ENCODE data around the gene EI24. TPM values are rescaled to one million over a fixed set of nuclear protein-coding genes. Genes with fewer than 3 reads are reported as not detected.
A peak's percentile ranks its signal among the peaks of the same experiment; 100 is the strongest.

EI24 gene
- total RNA-seq, 1 experiment from 2014 or later = 176 TPM

DNA sequence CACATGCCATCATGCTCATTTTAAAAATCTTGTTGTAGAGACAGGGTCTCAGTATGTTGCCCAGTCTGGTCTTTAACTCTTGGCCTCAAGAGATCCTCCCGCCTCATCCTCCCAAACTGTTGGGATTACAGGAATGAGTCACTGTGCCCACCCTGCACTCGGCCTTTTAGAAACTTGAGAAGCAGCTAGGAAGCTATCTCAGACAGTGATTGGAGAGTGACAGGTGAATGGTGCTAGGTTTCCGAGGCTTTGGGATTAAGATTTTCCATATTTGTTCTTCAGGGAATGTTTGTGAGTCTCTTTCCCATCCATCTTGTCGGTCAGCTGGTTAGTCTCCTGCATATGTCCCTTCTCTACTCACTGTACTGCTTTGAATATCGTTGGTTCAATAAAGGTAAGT lies 10.5 kb downstream of the EI24 start:
- no peak for DNase-seq (ENCODE audit: low spot score)

DNA sequence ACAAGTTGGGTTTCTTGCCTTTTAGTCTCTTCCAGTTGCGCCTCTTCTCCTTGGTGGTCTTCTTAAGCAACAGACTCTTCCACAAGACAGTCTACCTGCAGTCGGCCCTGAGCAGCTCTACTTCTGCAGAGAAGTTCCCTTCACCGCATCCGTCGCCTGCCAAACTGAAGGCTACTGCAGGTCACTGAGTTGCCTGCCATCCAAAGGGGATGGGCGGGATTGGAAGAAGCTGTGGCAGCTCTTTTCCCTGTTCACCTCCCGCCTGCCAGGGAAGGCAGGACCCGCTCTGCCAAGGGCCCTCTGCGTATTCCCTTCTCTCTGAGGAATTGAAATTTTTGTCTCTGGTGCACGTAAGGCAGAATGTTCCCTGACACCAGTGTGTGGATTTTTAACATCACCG lies 14.2 kb downstream of the EI24 start:
- no peak for DNase-seq (ENCODE audit: low spot score)

DNA sequence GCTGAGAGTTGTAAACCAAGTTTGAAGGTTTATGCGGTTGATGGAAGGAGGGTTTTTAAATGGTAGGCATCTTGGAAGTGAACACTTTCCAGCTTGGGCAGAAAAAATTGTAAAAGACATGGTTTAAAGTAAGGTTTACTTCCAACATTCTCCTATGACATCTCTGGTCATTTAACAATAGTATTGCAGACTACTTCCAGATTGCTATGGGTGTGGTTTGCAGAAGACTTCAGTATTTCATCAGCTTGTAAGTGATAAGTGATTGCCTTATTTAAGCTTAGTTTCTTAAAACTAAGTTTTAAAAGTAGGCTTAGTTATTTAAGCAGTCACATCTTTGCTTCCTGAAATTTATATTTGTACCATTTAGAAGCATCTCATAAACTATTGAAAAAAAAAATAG lies 16.2 kb downstream of the EI24 start:
- DNase-seq (ENCODE audit: low spot score) = no peak

DNA sequence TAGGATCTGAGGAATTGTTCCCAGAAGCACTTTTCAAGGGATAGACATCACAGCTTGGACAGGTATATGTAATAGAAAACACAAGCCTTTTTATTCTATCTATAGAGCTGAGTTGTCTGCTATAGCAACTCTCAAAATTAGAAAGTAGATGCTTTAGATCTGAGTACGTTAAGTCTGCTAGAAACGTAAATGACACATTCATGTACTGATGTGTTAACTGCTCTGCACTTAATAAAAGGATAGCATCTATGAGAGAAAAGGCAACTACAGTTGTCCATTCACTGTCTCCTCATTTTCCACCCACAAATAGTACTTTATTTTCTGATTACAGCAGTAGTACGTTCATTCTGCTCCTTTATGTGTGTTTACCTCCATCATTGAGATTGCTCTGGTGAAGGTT lies 17.3 kb downstream of the EI24 start:
- no peak for DNase-seq (ENCODE audit: low spot score)

DNA sequence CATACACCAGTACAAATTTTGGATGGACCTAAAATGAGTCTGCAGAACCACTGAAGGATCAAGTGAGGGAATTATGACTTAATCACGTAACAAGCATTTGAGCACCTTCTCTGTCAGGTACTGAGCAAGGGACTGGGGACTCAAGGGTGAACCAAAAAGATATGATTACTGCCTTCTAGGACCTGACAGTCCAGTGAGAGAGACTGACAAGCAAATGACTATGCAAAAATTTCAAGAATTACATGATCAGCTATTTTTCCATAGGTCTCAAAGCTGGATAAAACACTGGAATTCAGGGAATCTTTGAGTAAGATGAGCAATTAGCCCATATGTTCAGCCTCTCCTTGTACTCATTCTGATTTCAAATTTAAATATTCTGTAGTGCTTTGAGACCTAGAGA lies 18.2 kb downstream of the EI24 start:
- no peak for DNase-seq (ENCODE audit: low spot score)

DNA sequence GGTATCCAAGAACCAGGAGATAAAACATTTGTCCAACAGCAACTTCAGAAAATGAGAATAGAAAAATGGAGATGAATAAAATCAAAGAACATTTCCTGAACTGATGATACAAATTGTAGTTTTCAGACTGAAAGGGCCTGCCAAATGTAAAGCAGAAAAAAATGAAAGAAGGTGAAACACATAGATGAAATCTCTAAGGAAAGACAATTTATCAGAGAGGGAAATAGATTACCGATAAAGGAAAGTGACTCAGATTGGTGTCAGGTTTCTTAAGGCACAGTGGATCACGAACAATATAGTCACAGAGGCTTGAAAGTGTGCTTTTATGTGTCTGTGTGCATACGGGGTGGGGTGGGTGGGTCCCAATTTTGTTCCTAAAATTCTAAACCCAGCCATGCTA lies 19.2 kb downstream of the EI24 start:
- no peak for DNase-seq (ENCODE audit: low spot score)

DNA sequence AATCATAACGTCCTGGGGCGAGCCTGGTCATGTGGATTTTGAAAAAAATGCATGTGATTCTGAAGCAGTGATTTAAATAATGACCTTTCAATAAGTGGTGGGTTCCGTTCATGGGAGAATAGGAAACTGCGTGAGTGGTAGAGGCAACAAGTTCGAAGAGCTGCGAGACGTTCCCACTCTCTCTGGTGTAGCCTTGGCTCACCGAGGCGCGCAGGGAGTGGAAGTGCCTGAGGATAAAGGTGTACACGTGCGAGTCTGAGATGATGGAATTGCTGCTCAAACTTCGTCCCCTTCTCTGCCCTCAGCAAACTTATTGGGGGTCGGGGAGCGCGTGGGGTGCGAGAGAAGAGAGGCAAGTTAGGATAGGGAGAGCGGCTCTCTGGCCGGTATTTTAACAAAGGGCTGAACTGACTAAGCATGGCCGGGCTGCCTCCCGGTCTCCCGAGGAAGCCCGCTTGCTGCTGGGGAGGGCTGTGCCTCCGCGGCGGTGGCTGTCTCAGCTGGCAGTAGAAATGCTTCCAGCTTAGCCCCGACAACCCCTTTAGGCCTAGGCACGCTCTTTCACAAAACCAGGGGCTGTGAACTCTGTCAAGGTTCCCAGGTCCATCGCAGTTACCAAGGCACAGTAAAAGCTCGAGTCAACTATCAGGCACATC lies 22.5 kb downstream of the EI24 start:
- DNase-seq (ENCODE audit: low spot score) = peak; percentile 11

DNA sequence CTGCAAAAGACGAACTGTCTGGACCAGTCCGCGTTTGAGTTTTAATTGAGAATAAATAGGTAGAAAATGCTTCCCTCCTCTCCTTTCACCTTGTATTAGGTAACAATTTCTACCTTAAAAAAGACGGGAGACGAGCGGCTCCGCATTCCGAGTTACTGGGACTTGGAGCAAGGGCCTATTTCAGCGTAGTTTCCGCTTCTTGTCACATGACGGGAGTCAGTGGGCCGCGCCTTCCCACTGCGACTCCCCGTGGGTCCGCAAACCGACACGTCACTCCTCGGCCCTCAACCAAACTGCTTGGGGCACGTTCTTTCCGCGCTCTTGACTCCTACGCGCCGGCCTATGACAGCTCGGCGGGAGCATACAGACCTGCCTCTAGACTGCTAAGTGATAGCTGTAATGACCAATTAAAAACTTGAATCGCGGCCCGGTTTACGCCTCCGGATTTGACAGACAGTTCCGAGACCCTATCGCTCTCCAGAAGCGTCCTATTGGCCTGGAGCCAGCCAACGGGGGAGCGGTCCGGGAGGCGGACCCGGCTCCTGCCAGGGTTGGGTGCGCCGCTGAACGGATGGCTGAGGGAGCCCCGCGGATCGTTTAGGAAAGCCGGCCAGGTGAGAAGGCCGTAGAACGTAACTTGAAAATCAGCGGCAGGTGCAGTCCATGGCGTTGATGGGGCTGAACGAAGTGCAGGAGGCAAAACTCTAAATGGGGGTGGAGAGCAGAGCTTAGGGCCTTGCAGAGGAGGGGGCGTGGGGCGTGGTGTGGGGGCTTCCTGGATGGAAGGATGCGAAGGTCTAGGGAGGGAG lies 23.2 kb downstream of the EI24 start, which contains the start of gene STT3A:
STT3A (plus strand) TSS at position 548 of the 809 bp plus-strand sequence. CDS start 3,064 bp downstream, outside the sequence.
- DNase-seq (ENCODE audit: low spot score) = peak; percentile 99

DNA sequence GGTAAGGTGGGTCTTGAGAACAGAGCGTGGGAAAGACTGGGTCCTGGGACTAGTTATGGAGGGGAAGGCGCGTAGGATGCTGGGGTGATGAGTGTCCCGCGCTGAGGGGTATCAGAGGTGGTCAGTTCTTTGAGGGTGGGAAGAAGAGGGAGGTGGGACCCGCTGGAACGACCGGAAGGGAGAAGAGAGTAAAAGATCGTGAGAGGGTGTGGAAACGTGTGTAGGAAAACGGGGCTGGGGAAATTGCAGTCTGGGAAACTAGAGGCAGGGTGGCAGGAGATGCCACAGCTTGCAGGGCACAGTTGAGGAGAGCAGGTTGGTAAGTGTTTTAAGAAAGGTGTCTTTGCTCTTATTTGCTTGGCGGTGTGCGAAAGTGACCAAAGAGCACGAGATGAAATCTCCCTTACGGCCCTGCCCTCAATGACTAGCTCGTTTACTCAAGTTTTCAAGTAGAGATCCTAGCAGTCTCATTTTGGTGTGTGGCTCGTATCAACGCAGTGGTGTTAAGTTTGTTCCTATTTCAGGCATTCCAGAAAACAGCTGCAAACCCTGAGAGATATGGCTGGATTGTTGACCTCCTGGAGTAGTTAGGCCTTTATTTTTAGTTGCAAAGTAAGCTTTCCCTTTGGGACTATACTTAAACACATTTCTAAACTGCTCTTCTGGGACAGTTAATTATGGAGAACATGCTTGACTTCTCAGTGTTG lies 24.0 kb downstream of the EI24 start:
- peak; percentile 26 for DNase-seq (ENCODE audit: low spot score)

DNA sequence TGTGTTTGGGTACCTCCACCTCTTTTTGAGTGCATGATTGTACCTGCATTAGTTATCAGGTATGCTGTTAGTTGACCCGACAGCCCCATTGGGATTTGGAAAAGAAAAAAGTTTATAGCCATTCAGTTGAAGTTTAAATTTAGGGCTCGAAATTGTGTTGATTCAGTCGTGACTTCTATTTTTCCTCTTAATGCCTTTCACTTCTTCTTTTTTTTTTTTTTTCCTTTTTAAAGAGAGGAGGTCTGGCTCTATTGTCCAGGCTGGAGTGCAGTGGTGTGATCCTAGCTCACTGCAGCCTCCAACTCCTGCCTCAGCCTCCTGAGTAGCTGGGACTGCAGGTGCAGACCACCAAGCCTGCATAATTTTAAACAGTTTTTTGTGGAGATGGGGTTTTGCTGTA lies 25.7 kb downstream of the EI24 start:
- no peak for DNase-seq (ENCODE audit: low spot score)

DNA sequence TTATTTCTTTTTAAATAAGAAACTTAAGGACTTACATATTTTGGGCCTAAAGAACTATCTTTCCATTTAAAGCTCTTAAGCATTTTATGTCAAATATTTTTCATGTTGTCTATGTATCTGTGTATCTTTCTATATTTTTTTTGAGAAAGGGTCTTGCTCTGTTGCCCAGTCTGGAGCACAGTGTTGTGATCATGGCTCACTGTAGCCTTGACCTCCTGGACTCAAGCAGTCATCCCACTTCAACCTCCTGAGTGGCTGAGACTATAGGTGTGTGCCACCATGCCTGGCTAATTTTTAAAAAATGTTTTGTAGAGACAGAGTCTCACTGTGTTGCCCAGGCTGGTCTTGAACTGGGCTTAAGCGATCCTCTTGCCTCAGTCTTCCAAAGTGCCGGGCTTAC lies 31.4 kb downstream of the EI24 start:
- no peak for DNase-seq (ENCODE audit: low spot score)

DNA sequence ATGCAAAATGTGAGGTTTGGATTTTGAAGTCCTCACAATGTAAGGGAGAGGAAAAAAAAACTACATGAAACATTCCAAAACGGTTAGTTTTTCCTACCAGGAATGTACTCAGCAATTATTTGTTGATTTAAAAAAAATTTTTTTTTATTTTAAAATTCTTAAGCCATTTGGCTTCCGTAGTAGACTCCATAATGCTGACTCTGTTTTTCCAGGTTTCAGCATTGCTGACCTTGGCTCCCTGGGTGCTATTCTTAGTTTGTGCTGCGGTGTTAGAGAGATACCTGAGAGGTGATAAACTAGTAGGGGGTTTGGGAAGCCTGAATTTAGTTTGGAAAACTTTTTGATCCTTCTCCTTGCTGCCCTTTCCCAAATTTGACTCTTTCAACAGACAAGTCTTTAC lies 33.9 kb downstream of the EI24 start:
- DNase-seq (ENCODE audit: low spot score) = no peak

DNA sequence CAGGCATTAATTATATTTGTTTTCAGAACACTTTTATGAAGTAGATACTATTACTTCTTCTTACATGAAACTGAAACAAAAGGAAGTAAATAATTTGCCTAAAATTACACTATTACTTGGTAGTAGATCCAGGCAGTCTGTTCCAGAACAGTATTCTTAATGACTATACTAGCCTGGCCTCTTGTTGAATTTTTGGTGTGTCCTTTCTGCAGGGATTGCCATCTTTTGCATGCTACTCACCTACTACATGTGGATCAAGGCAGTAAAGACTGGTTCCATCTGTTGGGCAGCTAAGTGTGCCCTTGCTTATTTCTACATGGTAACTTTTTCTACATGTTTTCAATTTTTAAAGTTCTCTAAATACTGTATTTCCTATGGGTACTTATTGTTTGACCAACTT lies 36.1 kb downstream of the EI24 start:
- DNase-seq (ENCODE audit: low spot score) = no peak

DNA sequence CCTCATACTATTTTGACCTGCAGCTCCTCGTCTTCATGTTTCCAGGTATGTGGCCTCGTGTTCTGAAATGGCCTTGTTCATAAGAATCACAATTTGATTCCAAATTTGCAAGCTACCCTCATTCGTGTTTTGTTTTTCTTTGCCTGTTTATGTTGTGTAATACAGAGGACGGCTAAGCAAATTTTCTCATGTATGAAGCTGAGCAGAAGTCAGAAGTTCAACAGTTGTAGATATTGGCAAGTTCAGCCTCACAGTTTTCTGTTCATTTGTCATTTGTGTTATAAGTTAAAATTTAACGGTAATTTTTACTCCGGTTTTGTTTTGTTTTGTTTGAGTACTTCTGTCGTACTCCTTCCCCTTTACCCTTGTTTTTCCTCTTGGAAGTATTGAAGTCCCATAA lies 40.3 kb downstream of the EI24 start:
- no peak for DNase-seq (ENCODE audit: low spot score)

DNA sequence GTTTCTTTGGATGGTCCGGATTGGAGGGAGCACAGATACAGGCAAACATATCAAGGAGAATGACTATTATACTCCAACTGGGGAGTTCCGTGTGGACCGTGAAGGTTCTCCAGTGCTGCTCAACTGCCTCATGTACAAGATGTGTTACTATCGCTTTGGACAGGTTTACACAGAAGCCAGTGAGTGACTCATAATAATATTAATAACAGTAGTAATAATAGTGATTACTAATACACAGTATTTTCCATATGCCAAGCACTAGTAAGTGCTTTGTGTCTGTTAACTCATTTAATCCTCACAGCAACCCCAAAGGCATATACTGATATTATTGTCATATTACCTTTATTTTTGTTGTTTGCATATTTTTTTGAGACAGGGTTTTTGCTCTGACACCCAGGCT lies 49.1 kb downstream of the EI24 start:
- DNase-seq (ENCODE audit: low spot score) = no peak

DNA sequence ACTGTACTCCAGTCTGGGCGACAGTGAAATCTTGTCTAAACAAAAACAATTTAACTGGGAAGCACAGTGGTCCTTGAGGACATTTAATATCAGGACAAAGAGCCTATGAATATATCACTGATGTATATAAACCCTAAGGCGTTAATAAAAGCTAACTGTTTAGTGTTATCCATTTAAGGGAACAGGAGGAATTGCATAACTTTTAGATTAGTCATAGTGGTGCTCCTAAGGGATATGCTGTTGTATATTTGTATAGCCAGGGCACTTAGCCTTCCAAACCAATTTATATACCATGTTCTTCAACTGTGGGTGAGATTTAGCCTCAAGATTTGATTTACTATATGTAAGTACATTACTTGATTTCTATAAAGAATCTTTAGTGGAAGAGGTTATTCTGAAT lies 52.7 kb downstream of the EI24 start:
- DNase-seq (ENCODE audit: low spot score) = peak; percentile 34

DNA sequence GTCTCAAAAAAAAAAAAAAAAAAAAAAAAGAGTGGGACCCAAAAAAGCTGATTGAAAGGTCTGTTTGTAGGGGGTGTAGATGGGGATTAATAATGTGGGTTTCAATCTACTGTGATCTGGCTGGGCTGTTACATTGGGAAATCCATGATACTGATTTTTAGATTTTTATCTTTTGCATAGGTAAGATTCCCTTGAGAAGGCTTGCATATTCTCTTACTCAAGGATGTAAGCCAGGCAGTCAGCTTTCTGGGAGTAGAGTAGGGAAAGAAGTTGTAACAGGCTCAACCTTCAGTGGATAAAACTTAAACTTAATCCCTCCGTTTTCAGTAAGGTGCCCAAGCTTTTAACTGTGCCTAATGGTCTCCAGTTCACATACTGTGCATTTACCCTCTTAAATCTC lies 53.8 kb downstream of the EI24 start:
- no peak for DNase-seq (ENCODE audit: low spot score)

DNA sequence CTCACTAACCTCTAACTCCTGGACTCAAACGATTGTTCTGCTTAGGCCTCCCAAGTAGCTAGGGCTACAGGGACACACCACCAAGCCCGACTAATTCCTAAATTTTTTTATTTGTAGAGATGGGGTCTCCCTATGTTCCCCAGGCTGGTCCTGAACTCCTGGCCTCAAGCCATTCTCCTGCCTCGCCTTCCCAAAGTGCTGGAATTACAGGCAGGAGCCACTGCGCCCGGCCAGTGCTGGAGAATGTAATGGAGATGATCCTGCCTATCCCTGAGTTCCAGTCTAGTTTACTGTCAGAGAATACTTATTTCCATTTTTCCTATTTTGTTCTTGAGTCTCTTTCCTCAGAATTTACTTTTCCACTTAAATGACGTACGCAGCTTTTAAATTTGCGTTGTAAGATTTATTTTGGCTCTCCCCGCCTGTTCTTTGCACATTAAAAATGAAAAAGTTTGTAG lies 55.5 kb downstream of the EI24 start, which contains the start of gene CHEK1:
CHEK1 (plus strand) TSS at position 408 of the 458 bp plus-strand sequence. CDS start 1,606 bp downstream, outside the sequence.
- no peak for DNase-seq (ENCODE audit: low spot score)

DNA sequence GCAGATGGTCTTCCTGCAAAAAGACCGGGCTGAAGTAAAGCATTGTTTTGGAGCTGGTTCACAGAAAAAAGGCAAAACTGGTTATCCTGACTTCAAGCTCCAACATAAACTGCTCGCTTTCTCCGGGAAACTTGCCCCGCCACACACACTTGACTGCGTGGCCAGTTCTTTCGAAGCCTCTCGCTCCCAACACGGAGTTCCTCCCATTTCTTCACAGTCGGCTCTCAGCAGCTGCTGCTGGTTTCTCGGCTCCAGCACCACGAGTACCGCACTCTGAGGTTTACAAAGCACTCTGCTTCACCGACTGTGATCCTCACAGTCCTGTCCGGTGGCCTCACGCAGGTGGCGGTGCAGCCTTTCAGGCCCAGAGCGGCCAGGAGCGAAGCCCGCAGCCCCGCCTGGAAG lies 56.0 kb downstream of the EI24 start:
- DNase-seq (ENCODE audit: low spot score) = no peak

DNA sequence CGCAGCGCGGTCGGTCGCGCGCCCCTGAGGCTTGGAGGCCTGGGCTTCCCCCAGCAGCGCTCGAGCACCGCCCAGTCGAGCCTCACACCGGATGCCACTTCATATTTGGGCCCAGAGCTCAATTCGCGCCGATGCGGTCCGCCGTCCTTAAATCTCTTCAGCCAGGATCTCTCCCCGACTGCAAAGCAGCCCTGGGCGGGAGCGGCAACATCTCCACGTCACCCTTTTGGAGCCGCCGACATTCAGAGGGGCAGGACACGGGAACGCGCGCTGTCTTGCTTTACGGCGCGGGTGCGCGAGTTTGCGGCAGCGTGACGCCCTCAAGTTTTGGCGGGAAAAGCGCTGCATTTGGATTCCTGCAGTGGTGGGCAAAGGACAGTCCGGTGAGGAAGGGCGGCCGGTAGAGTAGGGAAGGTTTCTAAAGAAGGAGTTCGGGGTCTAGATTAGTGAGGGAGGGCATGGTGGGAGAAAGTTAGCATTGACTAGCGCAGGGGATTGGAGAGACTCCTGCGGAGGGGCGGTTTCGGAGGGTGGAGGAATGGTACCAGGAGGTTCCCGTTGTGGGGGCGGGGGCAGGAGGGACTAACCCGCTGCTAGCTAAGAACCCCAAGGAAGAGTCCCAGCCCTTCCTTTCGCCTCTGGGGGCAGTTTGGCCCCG lies 56.5 kb downstream of the EI24 start:
- DNase-seq (ENCODE audit: low spot score) = peak; percentile 90

DNA sequence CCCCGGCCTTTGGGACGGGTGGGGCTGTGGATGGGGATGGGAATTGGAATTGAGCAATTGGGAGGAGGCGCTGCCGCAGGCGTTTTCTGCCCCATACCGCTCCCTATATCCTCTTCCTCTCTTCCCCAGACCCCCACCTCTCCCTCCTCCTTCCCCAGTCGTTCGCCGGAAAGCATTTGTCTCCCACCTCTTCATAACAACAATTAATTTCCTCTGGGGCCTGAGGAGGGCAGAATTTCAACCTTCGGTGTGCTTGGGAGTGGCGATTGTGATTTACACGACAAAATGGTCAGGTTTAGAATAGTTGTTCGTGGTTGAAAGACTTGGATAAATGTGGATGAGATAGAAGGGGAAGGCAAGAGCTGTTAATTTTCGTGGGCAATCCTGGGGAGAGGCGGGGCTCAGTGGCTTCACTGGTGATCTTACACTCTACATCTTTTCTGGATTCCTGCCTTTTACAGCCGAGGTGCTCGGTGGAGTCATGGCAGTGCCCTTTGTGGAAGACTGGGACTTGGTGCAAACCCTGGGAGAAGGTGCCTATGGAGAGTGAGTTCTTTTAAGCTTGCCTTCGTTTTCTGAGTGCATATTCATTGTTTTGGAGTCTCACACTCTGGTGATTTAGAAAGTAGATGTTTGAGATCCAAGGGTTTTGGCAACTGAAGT lies 57.1 kb downstream of the EI24 start:
- DNase-seq (ENCODE audit: low spot score) = peak; percentile 88
